ENCODE results near the gene FSTL4.

FSTL4 gene

GRCh38 chr5:133610489-133611356, 1.6 kb downstream of the FSTL4 start:
- no peak for DNase-seq (ENCODE audit: low read depth)

- DNase-seq (ENCODE audit: low read depth), result no peak
Measured at GRCh38 chr5:133607451-133607850, 4.9 kb downstream of the FSTL4 start.

DNA sequence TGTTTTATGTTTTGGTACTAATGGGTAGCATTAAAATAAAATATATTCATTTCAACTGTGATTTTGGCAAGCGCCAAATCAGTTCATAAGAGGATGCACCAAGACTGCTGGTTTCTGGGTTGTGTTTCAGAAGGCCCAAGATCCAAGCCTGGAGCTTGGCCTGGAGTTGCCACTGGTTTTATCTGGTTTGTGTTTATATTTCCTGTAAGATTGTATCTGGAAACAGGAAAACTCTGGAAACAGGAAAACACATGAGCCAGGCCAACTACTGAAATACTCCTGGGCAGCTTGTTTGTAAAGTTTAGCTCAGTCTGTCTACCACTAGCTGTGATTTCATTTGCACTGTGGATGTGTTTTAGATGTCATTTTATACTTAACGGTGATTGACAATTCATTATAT, 5.5 kb downstream of the FSTL4 start:
- no peak for DNase-seq (ENCODE audit: low read depth)

- no peak for DNase-seq (ENCODE audit: low read depth)
Measured at GRCh38 chr5:133605323-133605722, 7.0 kb downstream of the FSTL4 start.

DNA sequence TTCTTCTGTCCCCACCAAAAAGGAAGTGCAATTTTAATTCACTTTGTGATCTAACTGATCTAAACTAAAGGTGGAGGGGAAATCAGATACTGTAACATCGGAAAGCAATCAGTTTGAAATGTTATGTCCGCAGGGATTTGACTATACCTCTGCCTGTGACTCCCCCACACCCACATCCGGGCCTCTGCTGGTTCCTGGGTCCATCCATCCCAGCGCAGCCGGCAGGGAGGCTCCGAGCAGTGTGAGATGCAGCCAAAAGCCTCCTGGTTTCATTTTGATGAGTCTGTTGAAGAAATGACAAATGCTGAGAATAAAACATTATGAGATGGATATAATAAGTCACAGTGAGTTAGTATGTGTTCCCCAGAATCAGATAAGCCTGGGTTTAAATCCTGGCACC, 8.6 kb downstream of the FSTL4 start:
- no peak for DNase-seq (ENCODE audit: low read depth)

- no peak for DNase-seq (ENCODE audit: low read depth)
Measured at GRCh38 chr5:133602835-133603380, 9.4 kb downstream of the FSTL4 start.

- no peak for DNase-seq (ENCODE audit: low read depth)
Measured at GRCh38 chr5:133599600-133599999, 12.7 kb downstream of the FSTL4 start.

- DNase-seq (ENCODE audit: low read depth), result no peak
Measured at GRCh38 chr5:133599044-133599443, 13.3 kb downstream of the FSTL4 start.

GRCh38 chr5:133596049-133596448, 16.3 kb downstream of the FSTL4 start:
- DNase-seq (ENCODE audit: low read depth), result no peak

GRCh38 chr5:133595465-133595864, 16.9 kb downstream of the FSTL4 start:
- no peak for DNase-seq (ENCODE audit: low read depth)

GRCh38 chr5:133589286-133589685, 23.1 kb downstream of the FSTL4 start:
- no peak for DNase-seq (ENCODE audit: low read depth)

GRCh38 chr5:133582971-133583370, 29.4 kb downstream of the FSTL4 start:
- no peak for DNase-seq (ENCODE audit: low read depth)

- no peak for DNase-seq (ENCODE audit: low read depth)
Measured at GRCh38 chr5:133581918-133582317, 30.4 kb downstream of the FSTL4 start.

GRCh38 chr5:133581348-133581747, 31.0 kb downstream of the FSTL4 start:
- no peak for DNase-seq (ENCODE audit: low read depth)

DNA sequence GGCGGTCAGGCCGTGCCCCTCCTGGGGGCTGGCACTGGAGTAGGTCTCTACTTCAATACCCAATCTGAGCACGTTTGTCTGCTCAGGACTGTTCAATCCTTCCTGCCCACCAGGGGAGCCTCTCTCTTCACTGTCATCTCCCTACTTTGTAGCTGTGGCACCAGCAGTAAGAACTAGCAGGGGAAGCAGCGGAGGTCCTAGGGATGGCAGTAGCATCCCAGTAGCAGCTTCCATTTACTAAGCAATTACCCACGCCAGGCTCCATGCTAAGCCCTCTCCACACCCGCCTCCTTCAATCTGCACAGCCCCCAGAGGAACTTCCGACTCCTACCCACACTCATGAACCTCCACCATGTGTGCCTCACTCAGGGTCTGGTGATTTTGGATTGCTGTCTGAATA, 31.7 kb downstream of the FSTL4 start:
- DNase-seq (ENCODE audit: low read depth), result no peak

DNA sequence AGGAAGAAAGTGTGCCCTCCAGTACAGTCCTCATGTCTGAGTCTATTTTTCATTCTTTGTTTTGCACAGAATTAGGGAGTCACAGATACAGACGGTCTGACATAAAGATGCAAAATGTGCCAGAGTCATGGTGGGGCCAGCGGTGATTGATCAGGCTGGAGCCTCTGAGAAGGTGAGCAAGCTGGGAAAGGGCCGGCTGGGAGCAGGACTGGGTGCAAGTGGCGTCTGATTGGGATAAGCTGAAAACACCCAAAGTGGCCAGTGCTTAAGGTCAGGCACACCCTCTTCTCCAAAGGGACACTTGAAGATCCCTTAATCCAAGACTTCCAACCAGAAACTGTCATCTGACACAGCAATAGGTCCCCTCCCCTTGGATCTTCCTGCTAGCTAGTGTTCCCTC, 32.6 kb downstream of the FSTL4 start:
- DNase-seq (ENCODE audit: low read depth), result no peak

DNA sequence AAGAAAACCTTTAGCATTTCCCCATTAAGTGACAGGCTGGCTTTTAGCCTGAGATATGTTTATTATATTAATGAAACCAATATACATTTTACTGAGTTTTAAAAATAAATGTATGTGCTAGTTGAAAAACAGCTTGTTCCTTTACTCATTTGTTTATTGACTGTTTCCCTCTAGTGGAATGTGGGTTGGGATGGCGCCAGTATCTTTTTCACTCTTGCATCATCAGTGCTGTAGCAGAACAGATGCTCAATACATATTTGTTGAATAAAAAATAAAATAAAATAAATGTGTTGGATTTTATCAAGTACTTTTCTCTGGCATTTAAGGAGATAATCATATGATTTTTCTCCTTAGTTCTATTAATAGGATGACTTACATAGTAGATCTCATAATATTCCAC, 43.0 kb downstream of the FSTL4 start:
- no peak for DNase-seq (ENCODE audit: low read depth)

DNA sequence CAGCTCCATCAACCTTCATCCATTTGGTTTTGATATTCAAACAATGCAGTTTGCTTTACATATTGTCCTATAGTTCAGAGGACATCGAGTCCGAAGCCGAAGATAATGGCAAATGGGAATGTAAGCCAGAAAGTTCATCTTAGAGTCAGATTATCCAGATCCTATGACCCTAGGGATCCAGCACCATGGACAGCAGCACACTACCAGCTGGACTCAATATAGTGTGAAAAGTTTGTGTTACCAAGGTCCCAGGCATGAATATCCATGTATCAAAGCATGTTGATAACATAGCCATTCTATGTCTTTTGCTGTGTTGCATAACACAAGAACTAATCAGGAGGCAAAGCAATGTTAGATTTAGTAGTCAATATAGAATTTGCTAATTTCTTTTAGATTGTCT, 46.3 kb downstream of the FSTL4 start:
- no peak for DNase-seq (ENCODE audit: low read depth)

GRCh38 chr5:133564921-133565565, 47.3 kb downstream of the FSTL4 start:
- no peak for DNase-seq (ENCODE audit: low read depth)

- DNase-seq (ENCODE audit: low read depth), result no peak
Measured at GRCh38 chr5:133562554-133562953, 49.8 kb downstream of the FSTL4 start.

DNA sequence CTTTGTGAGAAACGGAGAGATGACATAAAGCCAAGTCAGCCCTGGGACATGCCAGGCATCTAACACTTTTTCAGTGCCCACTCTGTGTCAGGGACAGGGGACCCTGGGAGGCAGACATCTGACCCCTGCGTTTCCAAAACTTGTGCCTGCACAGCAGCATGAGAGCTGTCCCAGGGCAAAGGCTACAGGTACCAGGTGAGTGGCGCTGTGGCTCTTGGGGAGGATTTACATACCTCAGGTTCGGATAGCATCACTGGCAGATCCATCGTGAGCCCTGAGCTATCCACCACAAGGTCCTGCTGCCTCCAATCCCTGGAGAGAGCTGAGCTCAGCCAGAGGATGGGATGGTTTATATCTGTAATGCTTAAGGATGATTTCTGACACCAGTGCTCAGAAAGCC, 52.4 kb downstream of the FSTL4 start:
- no peak for DNase-seq (ENCODE audit: low read depth)

DNA sequence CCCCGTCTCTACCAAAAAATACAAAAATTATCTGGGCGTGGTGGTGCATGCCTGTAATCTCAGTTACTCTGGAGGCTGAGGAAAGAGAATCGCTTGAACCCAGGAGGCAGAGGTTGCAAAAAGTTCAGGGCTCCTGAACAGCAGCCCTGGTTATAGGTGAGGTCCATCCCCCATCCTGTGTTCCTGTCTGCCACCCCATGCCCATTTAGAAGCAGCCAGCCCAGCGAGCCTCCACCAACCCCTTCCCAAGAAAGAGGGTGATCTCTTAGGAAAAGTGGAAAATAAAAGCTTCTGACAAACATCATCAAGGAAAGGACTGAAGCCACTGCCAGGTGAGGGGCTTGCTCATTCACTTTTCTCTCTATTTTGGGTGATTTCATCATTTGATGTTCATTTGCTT, 55.8 kb downstream of the FSTL4 start:
- DNase-seq (ENCODE audit: low read depth), result no peak

DNA sequence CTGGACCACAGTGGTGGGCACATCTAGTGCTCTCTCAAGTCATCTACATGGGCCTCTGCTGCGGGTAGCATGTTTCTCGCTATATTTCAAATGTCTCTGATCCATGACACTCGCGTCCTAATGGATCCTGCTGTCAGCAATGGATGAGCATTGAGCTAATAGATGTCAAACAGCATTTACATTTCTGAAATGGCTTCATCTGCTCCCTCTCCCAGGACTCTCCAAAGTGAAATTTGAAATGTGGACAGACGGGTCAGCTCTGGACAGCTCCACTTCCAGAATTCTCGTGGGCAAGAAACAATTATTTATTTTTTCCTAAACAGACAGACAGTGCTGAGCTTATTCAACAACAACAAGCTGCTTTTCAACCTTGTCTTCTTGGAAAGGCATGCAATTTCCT, 58.1 kb downstream of the FSTL4 start:
- no peak for DNase-seq (ENCODE audit: low read depth)

All from activated T-helper 9 cell treated with anti-CD3 and anti-CD28 coated beads, Interleukin-2, amount 50 U/mL, for 16 hours (primary cell).